Measurements from ENCODE around the gene KPNA5. TPM values are rescaled to one million over a fixed set of nuclear protein-coding genes. Genes with fewer than 3 reads are reported as not detected.

Gene KPNA5
- total and polyA plus RNA-seq, 7 donors: 0.60 to 22.4 (median 13.0) TPM

Other genes with a start within 250 kb of the KPNA5 start
- gene CALHM6, start 219.8 kb upstream of the KPNA5 start, total RNA-seq: 1 to 10 TPM; 1.3 to 8.6 (median 6.4) TPM
- 10 to 100 TPM in 2 of 3 donors, 1 to 10 TPM in 1; 9.6 to 32.0 (median 20.1) TPM for gene CALHM6, start 219.8 kb upstream of the KPNA5 start, polyA plus RNA-seq
- gene CALHM5, start 169.6 kb upstream of the KPNA5 start, total RNA-seq: 1 to 10 TPM; 1.5 to 2.5 (median 1.9) TPM
- gene CALHM5, start 169.6 kb upstream of the KPNA5 start, polyA plus RNA-seq: under 1 TPM; 0.23 to 0.60 (median 0.57) TPM
- gene TRAPPC3L, start 135.5 kb upstream of the KPNA5 start, total RNA-seq: not detected
- gene TRAPPC3L, start 135.5 kb upstream of the KPNA5 start, polyA plus RNA-seq: not detected
- gene CALHM4, start 127.5 kb upstream of the KPNA5 start, total RNA-seq: not detected
- not detected for gene CALHM4, start 127.5 kb upstream of the KPNA5 start, polyA plus RNA-seq
- gene RWDD1, start 109.7 kb upstream of the KPNA5 start, total RNA-seq: 100 to 1,000 TPM in 1 of 4 donors, 10 to 100 TPM in 3; 75.0 to 119 (median 89.1) TPM
- 10 to 100 TPM; 29.5 to 73.3 (median 52.7) TPM for gene RWDD1, start 109.7 kb upstream of the KPNA5 start, polyA plus RNA-seq
- 1 to 10 TPM in 2 of 4 donors, under 1 TPM in 2; under 0.01 to 1.1 (median 0.71) TPM for gene RSPH4A, start 64.7 kb upstream of the KPNA5 start, total RNA-seq
- under 1 TPM in 1 of 3 donors, not detected in 2; 0.19 TPM for gene RSPH4A, start 64.7 kb upstream of the KPNA5 start, polyA plus RNA-seq
- 10 to 100 TPM in 1 of 4 donors, 1 to 10 TPM in 3; 6.5 to 10.5 (median 8.6) TPM for gene ZUP1, start 12.4 kb upstream of the KPNA5 start, total RNA-seq
- 1 to 10 TPM; 1.8 to 7.9 (median 7.6) TPM for gene ZUP1, start 12.4 kb upstream of the KPNA5 start, polyA plus RNA-seq
- 1 to 10 TPM; 2.2 to 4.6 (median 3.0) TPM for gene FAM162B, start 84.5 kb downstream of the KPNA5 start, total RNA-seq
- gene FAM162B, start 84.5 kb downstream of the KPNA5 start, polyA plus RNA-seq: 1 to 10 TPM in 1 of 3 donors, under 1 TPM in 2; 0.60 to 1.2 (median 0.69) TPM
- gene GPRC6A, start 147.9 kb downstream of the KPNA5 start, total RNA-seq: not detected
- gene GPRC6A, start 147.9 kb downstream of the KPNA5 start, polyA plus RNA-seq: not detected
- gene RFX6, start 196.0 kb downstream of the KPNA5 start, total RNA-seq: not detected
- 1 to 10 TPM in 1 of 3 donors, under 1 TPM in 2; 0.16 to 1.8 (median 0.46) TPM for gene RFX6, start 196.0 kb downstream of the KPNA5 start, polyA plus RNA-seq